DMS53 treated with DMSO at 0.1 percent for 48 hours (cell line): ENCODE results near the gene THSD4.
"Not testable (repeated sequence)": the region's sequence is repeated elsewhere in the genome, so short reads cannot be mapped to it uniquely, and the experiment has no call there.

Experiments used
- DNase-seq: peaks from one replicate; lab custom pipeline; 2025; ENCODE audit not compliant: unreplicated experiment; lab: John Stamatoyannopoulos, UW

Gene THSD4

GRCh38 chr15:71252044-71252739 lies 136.9 kb downstream of the THSD4 start:
- no peak for DNase-seq

GRCh38 chr15:71252740-71253047 lies 137.4 kb downstream of the THSD4 start:
- DNase-seq = no peak

- DNase-seq = no peak
These were observed 139.2 kb downstream of the THSD4 start for GRCh38 chr15:71254491-71254890.

GRCh38 chr15:71256934-71257664 lies 141.8 kb downstream of the THSD4 start:
- DNase-seq = no peak

GRCh38 chr15:71259866-71260265 lies 144.6 kb downstream of the THSD4 start:
- DNase-seq = no peak

GRCh38 chr15:71261418-71261817 lies 146.1 kb downstream of the THSD4 start:
- DNase-seq = no peak

- DNase-seq = no peak
These were observed 146.6 kb downstream of the THSD4 start for GRCh38 chr15:71261909-71262308.

- DNase-seq = no peak
These were observed 147.3 kb downstream of the THSD4 start for GRCh38 chr15:71262599-71262998.

- DNase-seq = not testable (repeated sequence)
These were observed 150.3 kb downstream of the THSD4 start for GRCh38 chr15:71265606-71266005.

- no peak for DNase-seq
These were observed 156.1 kb downstream of the THSD4 start for GRCh38 chr15:71271327-71271726.

GRCh38 chr15:71272932-71273331 lies 157.7 kb downstream of the THSD4 start:
- DNase-seq = no peak

GRCh38 chr15:71273731-71274447 lies 158.6 kb downstream of the THSD4 start:
- DNase-seq = no peak

GRCh38 chr15:71274448-71274798 lies 159.2 kb downstream of the THSD4 start:
- DNase-seq = no peak

GRCh38 chr15:71275098-71275497 lies 159.8 kb downstream of the THSD4 start:
- DNase-seq = no peak

GRCh38 chr15:71275566-71276335 lies 160.5 kb downstream of the THSD4 start:
- DNase-seq = no peak

GRCh38 chr15:71276336-71276665 lies 161.0 kb downstream of the THSD4 start:
- DNase-seq = no peak

- no peak for DNase-seq
These were observed 163.9 kb downstream of the THSD4 start for GRCh38 chr15:71278989-71279756.

GRCh38 chr15:71279757-71280141 lies 164.5 kb downstream of the THSD4 start:
- no peak for DNase-seq

GRCh38 chr15:71280206-71280605 lies 164.9 kb downstream of the THSD4 start:
- no peak for DNase-seq

GRCh38 chr15:71281256-71281655 lies 166.0 kb downstream of the THSD4 start:
- no peak for DNase-seq

GRCh38 chr15:71282076-71282475 lies 166.8 kb downstream of the THSD4 start:
- DNase-seq = no peak
